GM18868 (cell line): ENCODE results near the gene NAA16.
"Not testable (repeated sequence)": the region's sequence is repeated elsewhere in the genome, so short reads cannot be mapped to it uniquely, and the experiment has no call there.

Experiments
- ATAC-seq: cut with Tn5 transposase; IDR thresholded peaks from one replicate; pipeline ENCODE4 v1.9.1; 2021; ENCODE audit warnings: mild to moderate bottlenecking, moderate library complexity; ENCODE audit not compliant: unreplicated experiment

Gene NAA16

GRCh38 chr13:41352935-41353840 lies 42.1 kb downstream of the NAA16 start:
- ATAC-seq, result no peak

- no peak for ATAC-seq
These were observed 43.3 kb downstream of the NAA16 start for GRCh38 chr13:41354416-41354815.

- ATAC-seq, result not testable (repeated sequence)
These were observed 45.2 kb downstream of the NAA16 start for GRCh38 chr13:41356385-41356648.

GRCh38 chr13:41356786-41357185 lies 45.7 kb downstream of the NAA16 start:
- ATAC-seq, result no peak

- no peak for ATAC-seq
These were observed 50.4 kb downstream of the NAA16 start for GRCh38 chr13:41361491-41361890.

GRCh38 chr13:41364043-41364442 lies 53.0 kb downstream of the NAA16 start:
- no peak for ATAC-seq

GRCh38 chr13:41365631-41366030 lies 54.6 kb downstream of the NAA16 start:
- ATAC-seq, result no peak

GRCh38 chr13:41370736-41371135 lies 59.7 kb downstream of the NAA16 start:
- no peak for ATAC-seq

GRCh38 chr13:41377446-41377845 lies 66.4 kb downstream of the NAA16 start:
- no peak for ATAC-seq

- no peak for ATAC-seq
These were observed 71.4 kb downstream of the NAA16 start for GRCh38 chr13:41382431-41382830.

- no peak for ATAC-seq
These were observed 72.3 kb downstream of the NAA16 start for GRCh38 chr13:41383386-41383785.

- ATAC-seq, result no peak
These were observed 73.9 kb downstream of the NAA16 start for GRCh38 chr13:41384749-41385503.

- ATAC-seq, result no peak
These were observed 75.1 kb downstream of the NAA16 start for GRCh38 chr13:41386211-41386610.

GRCh38 chr13:41387576-41387975 lies 76.5 kb downstream of the NAA16 start:
- ATAC-seq, result no peak

GRCh38 chr13:41388143-41388881 lies 77.2 kb downstream of the NAA16 start:
- ATAC-seq, result no peak

- no peak for ATAC-seq
These were observed 78.5 kb downstream of the NAA16 start for GRCh38 chr13:41389580-41389979.

- ATAC-seq, result no peak
These were observed 83.1 kb downstream of the NAA16 start for GRCh38 chr13:41394166-41394565.

GRCh38 chr13:41398494-41399170 lies 87.6 kb downstream of the NAA16 start:
- ATAC-seq, result no peak

- no peak for ATAC-seq
These were observed 90.3 kb downstream of the NAA16 start for GRCh38 chr13:41401366-41401765.

- no peak for ATAC-seq
These were observed 91.8 kb downstream of the NAA16 start for GRCh38 chr13:41402691-41403511.
